ENCODE results near the gene PTPRU. TPM values are rescaled to one million over a fixed set of nuclear protein-coding genes. Genes with fewer than 3 reads are reported as not detected.

PTPRU gene
- total RNA-seq, 1 experiment from 2014 or later = 40.7 TPM

GRCh38 chr1:29281571-29281970 lies 45.2 kb downstream of the PTPRU start:
- H2AFZ ChIP-seq (ENCODE audit: low read depth, low read length, poor library complexity, severe bottlenecking) = no peak overlapping the region
- BruUV-seq (replicated peaks) = no TSS peak
- DNase-seq (ENCODE audit: low read depth, low spot score) (no peak), ATAC-seq (no peak)
- no peak overlapping the region for H3K27ac ChIP-seq (ENCODE audit: low read depth, low read length)
- TF ChIP-seq JUND (IDR thresholded peaks at IDR 0.05) (no peak), CBX3 (IDR thresholded peaks at IDR 0.05; ENCODE audit: low read depth) (no peak), ZFX (IDR thresholded peaks at IDR 0.05) (no peak), YY1 (IDR thresholded peaks at IDR 0.05; ENCODE audit: extremely low read depth, insufficient replicate concordance, low read depth, low read length) (no peak), POLR2A (IDR thresholded peaks at IDR 0.05; ENCODE audit: borderline replicate concordance, extremely low read depth, insufficient read depth, insufficient read length) (no peak), ZNF274 (IDR thresholded peaks at IDR 0.05; ENCODE audit: low read depth, low read length) (no peak), POLR2AphosphoS5 (IDR thresholded peaks at IDR 0.05; ENCODE audit: low read depth, low read length) (no peak), EGR1 (IDR thresholded peaks at IDR 0.05; ENCODE audit: low read depth) (no peak), ELF1 (IDR thresholded peaks at IDR 0.05; ENCODE audit: borderline replicate concordance, low read depth) (no peak), REST (IDR thresholded peaks at IDR 0.05; ENCODE audit: low read depth) (no peak)
- TF ChIP-seq, protein P1, sequence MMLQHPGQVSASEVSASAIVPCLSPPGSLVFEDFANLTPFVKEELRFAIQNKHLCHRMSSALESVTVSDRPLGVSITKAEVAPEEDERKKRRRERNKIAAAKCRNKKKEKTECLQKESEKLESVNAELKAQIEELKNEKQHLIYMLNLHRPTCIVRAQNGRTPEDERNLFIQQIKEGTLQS (IDR thresholded peaks at IDR 0.05) = no peak
- intact Hi-C loops (cut with micrococcal nuclease) = no loop called here
- H3K4me2 ChIP-seq (ENCODE audit: low read length) = no peak overlapping the region
- H3K9me2 ChIP-seq (ENCODE audit: insufficient read depth) = no peaks in the 10 kb centered on the region
- no peaks in the 10 kb centered on the region for H3K79me2 ChIP-seq (ENCODE audit: insufficient read depth, low read length)
- H3K9ac ChIP-seq (ENCODE audit: low read length) = no peak overlapping the region
- no peaks in the 10 kb centered on the region for H4K20me1 ChIP-seq (ENCODE audit: insufficient read depth)
- ChIA-PET CTCF (no interaction called here), RAD21 (ENCODE audit: low non-redundant PET in 1 of 2, low total read pairs in 2 of 2, uncharacterized antibody in 2 of 2, unreplicated experiment in 2 of 2) (no interaction called here), POLR2A (no interaction called here)
- no peaks in the 10 kb centered on the region for H3K36me3 ChIP-seq (ENCODE audit: control insufficient read depth in 1 of 2, insufficient read depth in 2 of 2, low read length in 2 of 2)
- H3K4me3 ChIP-seq (replicated peaks in 1 of 2; ENCODE audit: low read depth in 1 of 2, low read length in 2 of 2) = no peak overlapping the region
- peaks cover 4 to 20% of the 10 kb centered on the region in 2 experiments; a peak in 3 of 4 replicates for H3K4me1 ChIP-seq (ENCODE audit: control insufficient read depth in 1 of 2, insufficient read depth in 2 of 2, low read length in 2 of 2)
- H3K27me3 ChIP-seq (ENCODE audit: insufficient read depth, low read length) = no peaks in the 10 kb centered on the region
- no peaks in the 10 kb centered on the region for H3K9me3 ChIP-seq (ENCODE audit: control insufficient read depth in 1 of 2, insufficient read depth in 1 of 2, low read depth in 1 of 2, low read length in 2 of 2)
